Measurements from ENCODE around the gene CACNA2D4.

CACNA2D4 gene

GRCh38 chr12:1937481-1938224 lies 19.2 kb upstream of the CACNA2D4 start:
- Mint-ChIP-seq H3K4me1 (no peaks in the 10 kb centered on the region), H3K4me3 (no peak overlapping the region), H3K27ac (no peak overlapping the region), H3K9me3 (no peaks in the 10 kb centered on the region), H3K27me3 (no peaks in the 10 kb centered on the region)
- no peak for ATAC-seq
- no peak for DNase-seq

GRCh38 chr12:1936406-1937320 lies 18.2 kb upstream of the CACNA2D4 start:
- ATAC-seq (no peak), DNase-seq (no peak)
- H3K9me3 Mint-ChIP-seq = no peaks in the 10 kb centered on the region
- no peak overlapping the region for H3K4me3 Mint-ChIP-seq
- H3K27ac Mint-ChIP-seq = peak overlapping the region in 1 of 2 donors; percentile 31
- peaks cover 8% of the 10 kb centered on the region for H3K4me1 Mint-ChIP-seq
- no peaks in the 10 kb centered on the region for H3K27me3 Mint-ChIP-seq

- ATAC-seq (no peak), DNase-seq (no peak)
- H3K27me3 Mint-ChIP-seq = no peaks in the 10 kb centered on the region
- H3K4me1 Mint-ChIP-seq = peaks cover 8% of the 10 kb centered on the region
- H3K9me3 Mint-ChIP-seq = no peaks in the 10 kb centered on the region
- H3K4me3 Mint-ChIP-seq = no peak overlapping the region
- peak overlapping the region in 1 of 2 donors; percentile 31 for H3K27ac Mint-ChIP-seq
Observed at GRCh38 chr12:1935700-1936378, 17.4 kb upstream of the CACNA2D4 start.

GRCh38 chr12:1935242-1935641 lies 16.8 kb upstream of the CACNA2D4 start:
- Mint-ChIP-seq H3K27me3 (no peaks in the 10 kb centered on the region), H3K4me1 (peaks cover 10% of the 10 kb centered on the region), H3K9me3 (no peaks in the 10 kb centered on the region), H3K4me3 (no peak overlapping the region), H3K27ac (no peak overlapping the region)
- ATAC-seq = no peak
- no peak for DNase-seq

GRCh38 chr12:1934831-1935230 lies 16.4 kb upstream of the CACNA2D4 start:
- Mint-ChIP-seq H3K4me1 (peaks cover 14% of the 10 kb centered on the region), H3K27ac (no peak overlapping the region), H3K9me3 (no peaks in the 10 kb centered on the region), H3K27me3 (no peaks in the 10 kb centered on the region), H3K4me3 (no peak overlapping the region)
- peak; percentile 23 for ATAC-seq
- no peak for DNase-seq

- DNase-seq (no peak), ATAC-seq (no peak)
- Mint-ChIP-seq H3K4me3 (no peak overlapping the region), H3K27me3 (no peaks in the 10 kb centered on the region), H3K4me1 (peaks cover 19% of the 10 kb centered on the region), H3K9me3 (no peaks in the 10 kb centered on the region), H3K27ac (no peak overlapping the region)
Observed at GRCh38 chr12:1934068-1934467, 15.6 kb upstream of the CACNA2D4 start.

GRCh38 chr12:1933342-1934051 lies 15.0 kb upstream of the CACNA2D4 start:
- Mint-ChIP-seq H3K27me3 (no peaks in the 10 kb centered on the region), H3K27ac (peak overlapping the region in 1 of 2 donors; percentile 5), H3K4me3 (no peak overlapping the region), H3K4me1 (peaks cover 21% of the 10 kb centered on the region), H3K9me3 (no peaks in the 10 kb centered on the region)
- ATAC-seq (no peak), DNase-seq (no peak)

- ATAC-seq = no peak
- Mint-ChIP-seq H3K27me3 (no peaks in the 10 kb centered on the region), H3K27ac (no peak overlapping the region), H3K9me3 (no peaks in the 10 kb centered on the region), H3K4me1 (peaks cover 21% of the 10 kb centered on the region), H3K4me3 (no peak overlapping the region)
- DNase-seq = no peak
Observed at GRCh38 chr12:1932264-1932777, 13.9 kb upstream of the CACNA2D4 start.

GRCh38 chr12:1931642-1932041 lies 13.2 kb upstream of the CACNA2D4 start:
- ATAC-seq (no peak), DNase-seq (no peak)
- Mint-ChIP-seq H3K27ac (peak overlapping the region in 1 of 2 donors; percentile 35), H3K27me3 (no peaks in the 10 kb centered on the region), H3K4me3 (no peak overlapping the region), H3K4me1 (peaks cover 21% of the 10 kb centered on the region), H3K9me3 (no peaks in the 10 kb centered on the region)

- DNase-seq (no peak), ATAC-seq (peak; percentile 17)
- H3K27me3 Mint-ChIP-seq = no peaks in the 10 kb centered on the region
- H3K9me3 Mint-ChIP-seq = no peaks in the 10 kb centered on the region
- H3K27ac Mint-ChIP-seq = peak overlapping the region in 1 of 2 donors; percentile 79
- no peak overlapping the region for H3K4me3 Mint-ChIP-seq
- H3K4me1 Mint-ChIP-seq = peaks cover 21% of the 10 kb centered on the region
Observed at GRCh38 chr12:1930803-1931597, 12.5 kb upstream of the CACNA2D4 start.

- H3K4me3 Mint-ChIP-seq = no peak overlapping the region
- H3K9me3 Mint-ChIP-seq = no peaks in the 10 kb centered on the region
- DNase-seq (no peak), ATAC-seq (no peak)
- no peaks in the 10 kb centered on the region for H3K27me3 Mint-ChIP-seq
- H3K4me1 Mint-ChIP-seq = peaks cover 22% of the 10 kb centered on the region
- no peak overlapping the region for H3K27ac Mint-ChIP-seq
Observed at GRCh38 chr12:1929985-1930802, 11.7 kb upstream of the CACNA2D4 start.

GRCh38 chr12:1929241-1929984 lies 11.0 kb upstream of the CACNA2D4 start:
- peaks cover 29% of the 10 kb centered on the region for H3K4me1 Mint-ChIP-seq

GRCh38 chr12:1928439-1929121 lies 10.1 kb upstream of the CACNA2D4 start:
- H3K27ac Mint-ChIP-seq = no peak overlapping the region
- H3K4me3 Mint-ChIP-seq = no peak overlapping the region
- H3K27me3 Mint-ChIP-seq = peaks cover 10% of the 10 kb centered on the region
- no peak for DNase-seq
- no peak for ATAC-seq
- H3K4me1 Mint-ChIP-seq = peaks cover 32% of the 10 kb centered on the region
- no peaks in the 10 kb centered on the region for H3K9me3 Mint-ChIP-seq

More at GRCh38 chr12:1929241-1929984, 11.0 kb upstream of the CACNA2D4 start:
- Mint-ChIP-seq H3K27ac (peak overlapping the region; percentile 12 to 44), H3K9me3 (no peaks in the 10 kb centered on the region), H3K27me3 (peaks cover 7% of the 10 kb centered on the region), H3K4me3 (no peak overlapping the region)
- DNase-seq (no peak), ATAC-seq (no peak)

All from stimulated activated naive CD8-positive, alpha-beta T cell treated with anti-CD3 and anti-CD28 coated beads, Interleukin-15, amount 100 ng/mL, for 72 hours (primary cell).